Activated CD4-positive, alpha-beta T cell treated with anti-CD3 and anti-CD28 coated beads for 24 hours (primary cell): ENCODE data around the gene SEMA3D.

Experiments
- DNase-seq, 2 donors: peaks; one replicate each; pipeline ENCODE4 v3.0.0-alpha.2; 2020; ENCODE audit warnings: low read depth in 2 of 2

Gene SEMA3D

GRCh38 chr7:85125651-85126131 is 61.2 kb downstream of the SEMA3D start:
- DNase-seq = no peak

DNA sequence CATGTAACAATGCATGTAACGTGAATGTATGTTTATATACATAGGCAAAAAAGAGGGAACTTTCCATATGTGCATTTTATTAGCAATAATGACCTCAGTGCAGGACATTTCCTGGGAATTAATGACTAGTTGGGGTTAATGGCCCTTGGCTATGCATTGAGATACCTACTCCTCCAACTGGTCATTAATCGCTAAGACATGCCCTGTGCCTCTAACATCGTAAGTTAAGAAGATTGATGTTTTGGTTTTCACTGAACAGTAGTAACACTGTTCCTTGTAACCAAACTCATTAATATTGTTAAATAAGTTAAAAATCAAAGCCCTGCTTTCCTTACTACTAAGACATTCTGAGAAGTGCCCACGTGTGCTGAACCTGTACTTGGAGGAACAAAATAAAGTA is 61.7 kb downstream of the SEMA3D start:
- DNase-seq = no peak

GRCh38 chr7:85119934-85120333 is 66.9 kb downstream of the SEMA3D start:
- DNase-seq = no peak

DNA sequence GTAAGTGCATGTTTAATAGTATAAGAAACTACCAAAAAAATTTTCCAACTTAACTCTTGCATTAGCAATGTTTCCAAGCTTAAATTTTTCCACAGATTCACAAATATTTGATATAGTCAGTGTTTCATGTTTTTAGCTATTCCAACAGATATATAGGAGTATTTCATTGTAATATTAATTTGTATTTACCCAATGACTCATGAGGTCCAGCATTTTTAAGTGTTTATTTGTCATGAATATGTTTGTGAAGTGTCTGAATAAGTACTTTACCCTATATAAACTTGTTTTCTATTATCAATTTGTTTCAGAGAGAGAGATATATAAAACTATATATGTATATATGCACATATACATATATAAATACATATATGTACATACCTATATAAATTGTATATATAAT is 71.0 kb downstream of the SEMA3D start:
- DNase-seq = no peak

GRCh38 chr7:85115006-85115405 is 71.8 kb downstream of the SEMA3D start:
- no peak for DNase-seq

GRCh38 chr7:85114342-85114741 is 72.5 kb downstream of the SEMA3D start:
- no peak for DNase-seq

DNA sequence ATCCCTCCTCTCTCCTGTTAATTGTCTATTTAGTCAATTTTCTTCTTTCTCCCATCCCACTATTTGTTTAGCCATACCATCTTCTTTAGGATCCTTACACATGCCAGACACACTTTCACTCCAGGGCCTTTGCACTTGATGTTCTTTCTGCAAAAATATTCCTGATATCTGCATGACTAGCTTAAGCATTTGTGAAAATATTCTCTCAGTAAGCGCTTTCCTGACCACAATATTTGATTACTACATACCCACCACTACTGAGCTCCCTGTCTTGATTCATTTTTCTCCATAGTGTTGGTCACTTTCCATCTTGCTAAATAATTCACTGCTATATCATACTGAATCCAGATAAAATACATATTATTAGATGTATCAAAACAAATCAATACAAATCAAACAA is 75.1 kb downstream of the SEMA3D start:
- DNase-seq = no peak

DNA sequence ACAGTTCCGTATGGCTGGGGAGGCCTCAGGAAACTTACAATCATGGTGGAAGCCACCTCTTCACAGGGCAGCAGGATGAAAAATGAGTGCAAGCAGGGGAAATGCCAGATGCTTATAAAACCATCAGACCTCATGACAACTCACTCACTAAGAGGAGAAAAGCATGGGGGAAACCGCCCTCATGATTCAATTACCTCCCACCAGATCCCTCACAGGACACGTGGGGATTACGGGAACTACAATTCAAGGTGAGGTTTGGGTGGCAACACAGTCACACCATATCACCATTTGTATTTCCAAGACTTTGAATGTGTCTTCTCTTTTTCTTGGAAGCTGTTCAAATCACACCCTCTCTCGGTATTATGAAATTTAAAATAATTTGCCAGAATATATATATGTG is 80.1 kb downstream of the SEMA3D start:
- no peak for DNase-seq

DNA sequence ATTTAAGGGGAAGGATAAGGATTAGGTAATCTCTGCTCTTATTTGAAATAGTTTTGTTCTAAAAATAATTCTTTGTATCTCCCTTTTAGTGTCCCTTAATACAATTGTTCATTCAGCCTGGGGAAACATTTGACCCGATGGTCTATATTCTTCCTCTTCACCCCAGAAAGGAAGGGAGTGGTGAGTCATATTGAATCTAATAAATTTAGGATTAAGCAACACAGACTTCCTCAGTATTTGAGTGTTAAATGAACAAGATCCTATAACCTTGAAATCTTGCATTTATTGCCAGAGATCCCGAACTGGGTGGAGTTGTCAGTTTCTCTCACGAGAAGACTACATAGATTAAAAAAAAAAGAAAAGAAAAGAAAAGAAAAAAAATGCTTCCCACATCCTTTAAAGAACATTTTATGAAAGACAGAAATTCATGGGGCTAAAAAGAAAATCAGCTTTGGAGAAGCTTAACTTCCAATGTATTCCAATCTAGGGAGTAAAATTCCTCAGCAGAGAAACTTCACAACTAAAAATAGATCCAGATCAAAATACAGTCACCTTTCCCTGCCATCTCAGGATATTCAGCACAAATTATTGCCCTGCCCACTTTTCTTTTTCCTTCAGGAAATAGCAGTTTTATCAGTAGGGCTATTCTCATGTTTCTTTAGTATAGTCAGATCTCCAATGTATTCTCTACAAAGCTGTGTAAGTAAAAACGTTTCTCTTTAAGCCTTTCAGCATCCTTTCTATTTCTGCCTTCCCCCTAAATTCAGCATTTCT is 82.2 kb downstream of the SEMA3D start:
- no peak for DNase-seq

DNA sequence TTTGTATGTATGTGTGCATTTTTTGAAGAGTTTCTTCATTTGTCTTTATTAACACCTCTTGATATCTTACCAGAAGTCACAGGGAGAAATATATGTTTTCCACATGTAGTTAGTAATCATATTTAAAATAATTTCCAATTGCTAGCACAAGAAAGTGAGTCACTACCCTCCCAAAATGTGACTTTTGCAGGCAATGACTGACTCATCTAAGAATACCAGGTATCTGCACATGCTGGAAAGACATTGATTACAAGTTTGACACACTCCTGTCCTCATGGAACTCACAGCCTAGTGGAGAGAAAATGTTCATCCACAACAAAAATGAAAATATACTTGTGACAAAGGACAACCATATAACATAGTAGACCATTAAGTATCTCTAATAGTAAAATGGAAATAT is 82.9 kb downstream of the SEMA3D start:
- no peak for DNase-seq

DNA sequence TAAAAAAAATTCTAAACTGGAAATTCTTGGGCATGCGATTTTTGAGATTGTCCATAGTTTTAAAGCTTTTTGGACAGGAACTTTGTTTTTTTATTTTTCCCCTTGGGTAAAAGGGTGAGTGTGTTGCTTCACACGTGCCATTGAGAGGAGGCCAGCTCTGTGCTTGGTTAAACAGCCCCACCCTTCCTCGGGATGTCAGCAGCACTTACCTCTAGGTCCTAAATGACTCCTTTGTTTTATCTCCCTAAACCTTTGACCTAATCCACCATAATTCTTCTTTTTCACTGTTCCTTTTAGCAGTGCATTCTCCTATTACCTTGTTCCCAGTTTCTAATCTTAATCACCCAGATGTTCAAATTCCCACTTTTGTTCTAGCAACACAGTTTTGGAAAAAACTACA is 83.5 kb downstream of the SEMA3D start:
- DNase-seq = no peak

GRCh38 chr7:85102813-85103350 is 84.0 kb downstream of the SEMA3D start:
- DNase-seq = no peak

DNA sequence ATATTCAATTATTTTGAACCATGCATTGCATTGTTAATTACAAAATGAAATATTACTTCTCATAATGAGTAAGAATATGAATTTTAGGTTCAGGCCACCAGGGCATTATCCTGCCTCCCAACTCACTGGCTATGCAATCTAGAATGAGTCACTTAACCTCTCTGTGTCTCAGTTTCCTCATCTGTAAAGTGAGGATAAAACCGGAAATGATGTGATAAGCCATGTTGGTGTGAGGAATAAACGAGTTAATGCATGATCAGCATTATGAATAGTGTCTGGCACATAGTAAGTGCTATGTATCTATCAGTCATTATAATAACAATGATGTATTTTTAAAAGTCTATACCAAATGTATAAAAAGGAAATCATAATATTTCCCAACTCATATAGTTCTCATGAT is 85.5 kb downstream of the SEMA3D start:
- DNase-seq = no peak

GRCh38 chr7:85097844-85098243 is 89.0 kb downstream of the SEMA3D start:
- no peak for DNase-seq

GRCh38 chr7:85095806-85096205 is 91.0 kb downstream of the SEMA3D start:
- DNase-seq = no peak

DNA sequence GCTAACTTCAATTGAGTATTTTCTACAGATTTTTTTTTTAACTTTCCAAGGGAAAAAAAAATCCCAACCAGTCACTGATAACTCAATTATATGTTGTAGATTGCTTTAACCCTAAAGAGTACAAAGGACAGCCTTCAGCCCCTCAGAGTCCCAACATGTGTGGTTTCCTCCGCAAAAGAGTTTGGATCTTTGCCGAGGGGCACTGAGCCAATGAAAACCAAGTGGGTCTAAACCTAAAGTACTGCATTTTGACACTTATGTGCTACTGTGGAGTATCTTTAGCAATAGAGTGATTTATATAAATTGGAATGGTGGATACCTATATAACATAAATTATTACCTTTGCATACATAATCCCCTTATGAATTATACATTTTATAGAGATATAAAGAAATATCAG is 91.5 kb downstream of the SEMA3D start:
- DNase-seq = no peak

DNA sequence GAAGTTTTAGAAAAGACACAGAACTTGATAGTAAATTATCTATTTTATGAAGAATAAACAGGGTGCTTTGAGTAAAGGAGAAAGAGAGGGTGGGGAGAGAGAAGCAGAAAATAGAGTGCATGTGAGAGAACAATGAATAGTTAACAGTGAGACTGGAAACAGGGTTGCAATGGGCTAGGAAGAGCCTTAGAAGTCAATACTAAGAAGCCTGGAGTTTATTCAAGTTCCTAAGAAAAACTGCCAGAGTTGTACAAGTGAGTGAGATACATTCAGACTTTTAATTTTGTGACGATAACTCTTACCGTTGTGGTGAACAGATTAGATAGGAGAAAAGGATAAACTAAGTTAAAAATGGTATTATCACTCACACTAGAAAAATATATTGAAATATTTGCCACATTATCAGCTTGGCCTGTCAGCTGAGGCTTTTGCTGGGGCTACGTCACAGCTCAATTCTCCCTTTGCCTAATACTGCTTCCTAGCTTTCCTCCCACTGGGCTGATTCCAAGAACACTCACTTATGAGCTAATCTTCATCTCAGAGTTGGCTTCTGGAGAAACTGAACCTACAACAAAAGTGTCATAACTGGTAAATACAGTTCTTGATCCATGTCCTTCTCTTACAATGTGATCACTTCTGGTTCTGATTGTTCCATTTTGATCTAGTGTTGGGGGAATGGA is 92.7 kb downstream of the SEMA3D start:
- no peak for DNase-seq

GRCh38 chr7:85091565-85091928 is 95.3 kb downstream of the SEMA3D start:
- DNase-seq = no peak

DNA sequence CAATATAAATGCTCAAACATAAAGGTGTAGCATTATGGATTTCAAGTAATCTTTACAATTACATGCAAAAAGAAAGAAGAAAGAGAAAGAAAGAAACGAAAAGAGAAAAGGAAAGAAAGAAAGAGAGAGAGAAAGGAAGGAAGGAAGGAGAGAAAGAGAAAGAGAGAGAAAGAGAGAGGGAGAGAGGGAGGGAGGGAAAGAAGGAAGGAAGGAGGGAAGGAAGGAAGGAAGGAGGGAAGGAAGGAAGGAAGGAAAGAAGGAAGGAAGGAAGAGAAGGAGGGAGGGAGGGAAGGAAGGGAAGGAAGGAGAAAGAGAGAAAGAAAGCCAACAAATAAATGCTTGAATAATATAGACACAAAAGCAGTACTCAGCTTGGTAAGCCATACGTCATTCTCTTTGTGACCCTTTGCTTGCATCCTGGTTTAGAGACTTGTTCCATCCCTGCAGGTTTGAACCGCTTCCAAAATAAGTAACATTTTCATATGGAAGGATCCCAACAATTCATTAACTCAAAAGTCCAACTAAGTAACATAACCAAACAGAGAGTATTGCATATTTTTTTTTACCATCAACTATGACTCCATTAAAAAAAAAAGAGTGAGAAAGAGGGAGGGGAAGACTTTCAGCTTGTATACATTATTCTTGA is 95.8 kb downstream of the SEMA3D start:
- DNase-seq = no peak

GRCh38 chr7:85090143-85090542 is 96.7 kb downstream of the SEMA3D start:
- no peak for DNase-seq

- no peak for DNase-seq
Observed at GRCh38 chr7:85081846-85082245, 105.0 kb downstream of the SEMA3D start.

- no peak for DNase-seq
Observed at GRCh38 chr7:85081392-85081791, 105.5 kb downstream of the SEMA3D start.

DNA sequence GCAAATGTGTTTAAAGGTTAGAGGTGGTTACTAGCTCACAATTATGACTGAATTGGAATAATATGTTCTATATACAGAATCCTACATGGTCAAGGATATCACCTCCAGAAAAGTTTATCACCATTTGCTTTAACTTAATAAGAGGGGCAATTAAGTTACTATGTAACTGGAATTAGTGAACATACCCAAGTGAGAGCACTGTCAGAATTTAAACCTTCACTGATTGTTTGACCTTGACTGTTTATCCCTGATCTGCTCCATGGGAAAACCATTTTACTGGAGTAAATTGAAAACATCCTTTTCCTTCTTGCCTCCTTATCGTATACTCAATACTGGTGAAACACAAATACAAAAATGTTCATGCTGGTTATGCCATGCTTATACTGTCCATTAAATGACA is 107.4 kb downstream of the SEMA3D start:
- no peak for DNase-seq
